H7 (cell line): ENCODE measurements around the gene ZNF92. TPM values are rescaled to one million over a fixed set of nuclear protein-coding genes. Genes with fewer than 3 reads are reported as not detected.
"Not testable (repeated sequence)": the region's sequence is repeated elsewhere in the genome, so short reads cannot be mapped to it uniquely, and the experiment has no call there.

Experiments used
- DNase-seq: peaks from one replicate; pipeline ENCODE4 v3.0.0; 2012
- H3K27me3 ChIP-seq: 2 replicates; pipeline ENCODE4 v1.6.0; 2011; ENCODE audit warnings: mild to moderate bottlenecking, low read length; ENCODE audit not compliant: control insufficient read depth, insufficient read depth
- H3K36me3 ChIP-seq: replicated peaks from 2 replicates; pipeline ENCODE4 v1.5.1; 2011; ENCODE audit warnings: low read length; ENCODE audit not compliant: control insufficient read depth, insufficient read depth
- H3K4me3 ChIP-seq: 2 replicates; pipeline ENCODE4 v1.5.1; 2011; ENCODE audit warnings: low read depth, mild to moderate bottlenecking, control low read depth, low read length, moderate library complexity; ENCODE audit not compliant: insufficient read depth
- total RNA-seq: library from RNA; depleted of rRNA; stranded (reverse); fragments of >200 nt; shearing (Covaris generic); gene quantifications from 2 replicates; pipeline ENCODE4 v1.2.3, GENCODE V29; 2014; rRNA removed

ZNF92 gene
- 17.7 and 34.1 TPM in 2 replicates for total RNA-seq

DNA sequence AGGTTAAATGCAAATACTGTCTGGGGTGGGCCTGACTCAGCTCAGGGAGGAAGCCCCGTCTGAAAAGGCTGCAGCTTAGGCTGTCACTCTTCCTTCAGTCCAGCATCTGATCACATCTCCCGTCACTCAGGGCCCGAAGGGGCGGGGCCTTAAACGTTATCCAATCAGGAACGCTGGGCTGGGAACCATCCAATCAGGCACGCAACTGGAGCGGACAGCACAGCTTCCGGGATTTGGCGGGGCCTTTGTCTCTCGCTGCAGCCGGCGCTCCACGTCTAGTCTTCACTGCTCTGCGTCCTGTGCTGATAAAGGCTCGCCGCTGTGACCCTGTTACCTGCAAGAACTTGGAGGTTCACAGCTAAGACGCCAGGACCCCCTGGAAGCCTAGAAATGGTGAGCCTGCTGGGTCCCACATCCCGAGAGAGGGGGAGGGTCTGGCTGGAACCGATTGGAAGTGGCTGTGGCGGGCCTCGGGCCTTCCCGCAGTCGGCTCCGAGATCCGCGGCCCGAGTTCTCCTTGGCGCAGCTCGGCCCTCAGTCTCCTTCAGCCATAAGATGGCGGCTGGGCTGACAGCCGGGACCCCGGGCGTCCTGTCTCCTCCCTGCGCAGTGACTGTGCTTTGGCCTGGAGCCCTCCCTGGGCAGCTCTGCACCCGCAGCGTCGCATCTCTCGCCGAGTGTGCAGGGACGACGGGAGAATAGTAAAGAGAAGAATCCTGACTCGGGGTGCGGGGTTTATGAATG lies at the start of gene ZNF92:
Gene ZNF92 (plus strand): TSS at position 248 of the 744 bp plus-strand sequence. CDS start 143 bp downstream, at position 391.
- Histone ChIP-seq H3K4me3 (peak within 1 kb of the TSS; percentile 91), H3K27me3 (no peaks in the 10 kb centered on the region), H3K36me3 (no peaks in the 10 kb centered on the region)
- peak; percentile 89 for DNase-seq

DNA sequence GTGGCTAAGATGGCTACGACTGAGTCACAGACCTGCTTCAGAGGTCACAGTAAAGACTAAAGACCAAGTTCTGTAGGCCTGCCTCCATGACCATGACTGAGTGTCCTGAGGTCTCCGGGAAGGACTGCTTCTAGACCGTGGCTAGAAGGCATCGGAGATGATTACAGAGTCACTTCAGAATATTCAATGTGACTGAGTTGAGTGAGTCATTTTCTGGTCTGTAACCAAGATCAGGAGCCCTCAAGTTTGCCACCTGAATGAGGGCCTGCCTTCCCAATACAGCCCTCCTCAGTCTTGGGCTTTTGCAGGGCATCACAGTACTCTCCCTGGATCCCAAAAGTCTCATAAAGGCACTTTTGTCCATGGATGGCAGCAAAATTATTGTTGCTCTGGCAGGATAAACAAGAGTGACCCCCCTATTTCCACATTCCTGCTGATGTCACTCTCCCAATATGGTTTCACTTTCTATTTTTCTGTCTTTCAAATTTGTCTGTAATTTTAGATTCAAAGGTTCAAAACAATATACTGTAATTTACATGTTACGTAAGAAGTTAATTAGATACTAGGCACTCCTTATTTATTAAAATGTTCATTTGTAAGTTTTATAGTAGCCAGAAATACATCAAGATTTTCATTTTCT lies 47.7 kb upstream of the ZNF92 start:
- no peak overlapping the region for H3K4me3 ChIP-seq
- no peak for DNase-seq

DNA sequence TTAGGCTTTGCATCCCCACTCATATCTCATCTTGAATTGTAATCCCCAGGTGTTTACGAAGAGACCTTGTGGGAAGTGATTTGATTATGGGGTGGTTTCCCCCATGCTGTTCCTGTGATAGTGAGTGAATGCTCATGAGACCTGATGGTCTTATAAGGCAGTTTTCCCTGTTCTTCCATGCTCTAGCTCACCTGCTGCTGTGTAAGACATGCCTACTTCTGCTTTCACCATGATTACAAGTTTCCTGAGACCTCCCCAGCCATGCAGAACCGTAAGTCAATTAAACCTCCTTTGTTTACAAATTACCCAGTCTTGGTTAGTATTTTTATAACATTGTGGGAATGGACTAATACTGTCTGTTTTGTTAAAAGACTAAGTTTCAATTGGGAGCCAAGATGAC lies 35.3 kb upstream of the ZNF92 start:
- H3K4me3 ChIP-seq = no peak overlapping the region
- H3K27me3 ChIP-seq = no peaks in the 10 kb centered on the region
- no peaks in the 10 kb centered on the region; the same call in 1 of the 2 replicates for H3K36me3 ChIP-seq
- DNase-seq = no peak

More for the DNA sequence above, 47.7 kb upstream of the ZNF92 start:
- Histone ChIP-seq H3K36me3 (no peaks in the 10 kb centered on the region), H3K27me3 (no peaks in the 10 kb centered on the region)

DNA sequence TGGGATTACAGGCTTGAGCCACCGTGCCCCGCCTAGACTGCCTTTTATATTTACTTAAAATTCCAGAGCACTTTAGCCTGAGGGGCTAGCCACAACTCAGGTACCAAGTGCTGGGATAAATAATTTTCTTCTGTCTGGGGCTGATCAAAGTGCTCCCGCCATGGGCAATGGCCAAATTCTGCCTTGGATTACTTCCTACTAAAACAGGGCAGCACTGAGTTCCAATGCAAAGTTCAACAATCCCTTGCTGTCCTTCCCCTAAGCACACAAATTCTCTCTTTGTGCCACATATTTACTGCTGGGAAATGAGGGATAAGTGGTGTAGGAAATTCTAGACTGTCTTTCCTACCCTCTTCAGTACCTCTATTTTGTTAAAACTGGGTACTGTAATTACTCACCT lies 34.4 kb upstream of the ZNF92 start:
- Histone ChIP-seq H3K4me3 (no peak overlapping the region), H3K27me3 (no peaks in the 10 kb centered on the region), H3K36me3 (no peaks in the 10 kb centered on the region; the same call in 1 of the 2 replicates)
- DNase-seq = no peak

DNA sequence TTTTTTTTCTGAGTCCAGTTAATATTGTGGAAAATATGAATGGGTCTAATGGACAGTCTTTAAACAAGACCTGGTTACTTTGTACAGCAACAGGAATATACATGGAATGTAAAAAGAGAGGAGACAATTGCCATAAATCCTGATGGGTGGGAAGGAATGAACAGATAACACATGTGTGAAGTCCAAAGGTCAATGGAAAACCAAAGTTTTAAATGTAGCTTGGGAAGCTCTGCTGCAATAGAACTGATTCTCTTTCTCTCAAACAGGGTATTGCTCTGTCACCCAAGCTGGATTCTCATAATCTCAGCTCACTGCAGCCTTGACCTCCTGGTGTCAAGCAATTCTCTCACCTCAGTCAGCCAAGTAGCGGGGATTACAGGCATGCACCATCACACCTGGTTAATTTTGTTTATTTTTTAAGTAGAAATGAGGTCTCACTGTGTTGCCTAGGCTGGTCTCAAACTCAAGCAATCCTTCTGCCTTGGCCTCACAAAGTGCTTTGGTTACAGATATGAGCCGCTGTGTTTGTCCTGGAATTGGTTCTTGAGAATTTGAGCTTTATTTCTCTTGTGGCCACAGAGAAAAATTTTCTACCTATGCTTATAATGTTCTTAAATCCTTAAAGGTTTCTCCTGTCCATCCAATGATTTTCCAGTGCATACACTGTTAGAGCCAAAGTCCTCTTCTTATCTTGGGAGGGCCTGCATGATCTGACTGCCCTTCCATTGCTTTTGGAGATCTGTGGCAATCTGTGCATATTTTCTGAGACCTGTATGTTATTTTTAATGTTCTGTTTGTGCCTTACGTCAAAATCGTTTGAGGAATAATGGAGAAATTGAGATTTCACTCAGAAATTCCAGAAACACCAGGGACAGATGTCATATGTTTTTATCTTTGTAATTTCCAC lies 30.7 kb upstream of the ZNF92 start:
- Histone ChIP-seq H3K4me3 (no peak overlapping the region), H3K36me3 (no peaks in the 10 kb centered on the region; the same call in 1 of the 2 replicates), H3K27me3 (no peaks in the 10 kb centered on the region)
- DNase-seq = no peak

DNA sequence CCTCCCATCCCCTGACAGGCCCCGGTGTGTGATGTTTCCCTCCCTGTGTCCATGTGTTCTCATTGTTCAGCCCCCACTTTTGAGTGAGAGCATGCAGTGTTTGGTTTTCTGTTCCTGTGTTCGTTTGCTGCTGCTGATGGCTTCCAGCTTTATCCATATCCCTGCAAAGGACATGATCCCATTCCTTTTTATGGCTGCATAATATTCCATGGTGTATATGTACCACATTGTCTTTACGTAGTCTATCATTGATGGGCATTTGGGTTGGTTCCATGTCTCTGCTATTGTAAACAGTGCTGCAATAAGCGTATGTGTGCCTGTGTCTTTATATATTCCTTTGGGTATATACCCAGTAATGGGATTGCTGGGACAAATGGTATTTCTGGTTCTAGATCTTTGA lies 29.1 kb upstream of the ZNF92 start:
- H3K4me3 ChIP-seq, DNase-seq, H3K27me3 ChIP-seq, H3K36me3 ChIP-seq: not testable (repeated sequence)

DNA sequence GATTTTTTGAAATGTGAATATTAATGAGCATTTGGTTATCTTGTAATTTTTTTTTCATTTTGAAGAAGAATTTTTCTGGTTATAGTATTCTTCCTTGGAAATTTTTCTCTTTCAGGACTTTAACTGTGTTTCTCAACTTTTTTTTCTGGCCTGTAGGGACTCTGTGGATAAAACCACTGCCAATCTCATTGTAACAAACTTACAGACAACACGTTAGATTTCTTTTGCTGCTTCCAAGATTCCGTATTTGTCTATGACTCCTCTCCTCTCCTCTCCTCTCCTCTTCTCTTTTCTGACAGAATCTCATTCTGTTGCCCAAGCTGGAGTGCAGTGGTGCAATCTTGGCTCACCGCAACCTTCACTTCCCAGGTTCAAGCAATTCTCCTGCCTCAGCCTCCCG lies 19.4 kb upstream of the ZNF92 start:
- H3K36me3 ChIP-seq = no peaks in the 10 kb centered on the region
- no peaks in the 10 kb centered on the region for H3K27me3 ChIP-seq
- DNase-seq = no peak
- H3K4me3 ChIP-seq = no peak overlapping the region

DNA sequence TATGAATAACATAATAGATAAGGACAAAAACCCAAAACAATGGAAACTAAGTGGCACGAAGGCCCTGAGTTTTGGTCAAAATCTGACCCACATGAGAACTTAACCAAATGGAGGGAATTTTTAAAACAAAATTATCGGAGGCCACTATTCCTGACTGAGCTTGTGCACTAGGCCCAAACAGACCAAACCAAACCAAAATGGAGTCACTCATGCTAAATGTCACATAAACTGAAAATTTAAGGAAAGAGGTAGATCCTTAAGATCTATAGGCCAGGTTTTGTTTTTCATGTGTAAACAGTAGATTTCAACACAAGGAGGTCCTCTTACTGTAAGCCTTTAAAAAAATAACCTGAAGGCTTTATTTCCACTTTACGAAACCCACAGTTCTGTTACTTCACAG lies 3.8 kb upstream of the ZNF92 start:
- no peak overlapping the region for H3K4me3 ChIP-seq
- H3K27me3 ChIP-seq = no peaks in the 10 kb centered on the region
- no peak for DNase-seq
- H3K36me3 ChIP-seq = no peaks in the 10 kb centered on the region

DNA sequence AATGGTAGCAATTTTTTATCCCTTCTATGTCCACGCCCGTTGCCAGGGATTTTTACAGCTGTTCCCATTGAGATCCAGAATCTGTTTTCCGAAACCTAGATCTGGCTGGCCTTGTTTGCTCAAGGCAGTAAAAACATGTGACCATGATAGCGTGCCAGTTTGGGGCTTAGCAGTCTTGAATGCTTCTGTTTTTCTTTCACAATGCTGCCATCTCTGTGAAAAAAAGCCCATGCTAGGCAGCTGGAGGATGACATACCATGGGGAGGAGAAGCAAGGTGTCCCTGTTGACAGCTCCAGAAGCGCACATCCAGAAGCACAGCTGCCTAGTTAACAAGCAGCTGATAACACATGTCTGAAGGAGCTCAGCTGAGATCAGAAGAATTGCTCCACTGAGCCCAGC lies 2.2 kb upstream of the ZNF92 start:
- DNase-seq = no peak
- Histone ChIP-seq H3K4me3 (no peak overlapping the region), H3K27me3 (no peaks in the 10 kb centered on the region), H3K36me3 (no peaks in the 10 kb centered on the region)

DNA sequence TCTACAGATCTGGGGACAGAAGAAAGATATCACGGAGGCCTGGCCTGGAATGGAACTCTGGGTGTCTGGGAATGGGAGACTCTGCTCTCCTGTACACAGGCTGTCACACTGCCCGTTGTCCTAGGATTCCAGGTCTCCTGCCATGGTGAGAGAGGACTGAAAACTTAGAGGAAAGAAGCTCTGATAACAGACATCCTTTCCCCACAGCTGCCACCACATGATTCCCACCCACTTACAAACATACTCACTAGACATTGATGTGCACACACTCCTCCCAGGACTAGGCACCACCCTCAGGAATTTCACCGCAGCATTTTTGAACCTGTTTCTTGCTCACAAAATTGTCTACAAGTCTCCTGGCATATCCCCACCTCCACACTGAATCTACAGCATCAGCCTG lies 5.7 kb downstream of the ZNF92 start:
- Histone ChIP-seq H3K27me3 (no peaks in the 10 kb centered on the region), H3K4me3 (no peak overlapping the region), H3K36me3 (no peaks in the 10 kb centered on the region)
- DNase-seq = no peak

DNA sequence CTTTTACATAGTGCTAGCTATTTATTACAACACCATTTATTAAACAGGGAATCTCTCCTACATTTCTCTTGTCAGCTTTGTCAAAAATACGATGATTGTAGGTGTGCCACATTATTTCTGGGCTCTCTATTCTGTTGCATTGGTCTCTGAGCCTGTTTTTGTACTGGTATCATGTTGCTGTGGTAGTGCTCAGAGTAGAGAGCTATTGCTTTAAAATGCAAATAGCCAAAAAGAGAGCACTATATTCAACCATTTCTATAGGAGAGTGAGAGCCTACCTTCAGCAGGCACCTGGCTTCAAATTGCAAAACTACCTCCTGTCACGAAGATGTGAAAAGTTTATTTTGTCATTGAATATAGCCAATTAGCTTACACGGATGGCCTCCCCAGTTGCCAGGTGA lies 8.1 kb downstream of the ZNF92 start:
- DNase-seq = no peak
- no peak overlapping the region for H3K4me3 ChIP-seq
- no peaks in the 10 kb centered on the region for H3K36me3 ChIP-seq
- no peaks in the 10 kb centered on the region for H3K27me3 ChIP-seq

DNA sequence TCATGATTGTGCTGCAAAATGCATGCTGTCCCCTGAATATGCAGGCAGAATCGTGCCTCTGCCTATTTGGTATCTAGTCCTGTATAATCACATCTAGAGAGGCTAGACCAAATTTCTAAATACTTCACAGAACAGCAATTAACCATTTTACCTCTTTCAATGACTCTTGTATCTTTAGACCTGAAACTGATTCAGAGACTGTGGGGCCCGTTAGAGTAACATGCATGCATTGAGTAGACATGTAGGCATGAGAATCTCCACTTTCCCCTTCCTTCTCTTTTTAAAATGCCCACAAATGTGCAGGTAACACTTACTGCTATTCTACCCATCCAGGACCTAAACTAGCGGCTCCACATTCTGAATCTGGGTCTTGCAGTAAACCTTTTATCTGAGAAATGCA lies 8.8 kb downstream of the ZNF92 start:
- H3K36me3 ChIP-seq = no peaks in the 10 kb centered on the region
- no peak overlapping the region for H3K4me3 ChIP-seq
- DNase-seq = no peak
- H3K27me3 ChIP-seq = no peaks in the 10 kb centered on the region

DNA sequence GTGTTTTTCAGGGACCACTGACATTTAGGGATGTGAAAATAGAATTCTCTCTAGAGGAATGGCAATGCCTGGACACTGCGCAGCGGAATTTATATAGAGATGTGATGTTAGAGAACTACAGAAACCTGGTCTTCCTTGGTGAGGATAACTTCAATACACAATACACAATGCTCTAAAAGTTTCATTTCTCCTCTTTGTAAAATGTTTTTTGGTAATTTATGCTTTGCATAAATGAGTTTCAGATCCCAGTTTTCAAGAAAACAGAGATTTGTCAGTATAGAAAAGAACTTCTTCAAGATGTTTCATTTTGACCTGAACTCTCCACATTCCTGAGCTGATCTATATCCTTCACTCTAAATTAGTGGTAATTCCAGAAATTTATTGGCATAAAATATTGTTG lies 14.2 kb downstream of the ZNF92 start:
- Histone ChIP-seq H3K4me3 (no peak overlapping the region), H3K36me3 (peaks cover 4% of the 10 kb centered on the region), H3K27me3 (no peaks in the 10 kb centered on the region)
- no peak for DNase-seq

DNA sequence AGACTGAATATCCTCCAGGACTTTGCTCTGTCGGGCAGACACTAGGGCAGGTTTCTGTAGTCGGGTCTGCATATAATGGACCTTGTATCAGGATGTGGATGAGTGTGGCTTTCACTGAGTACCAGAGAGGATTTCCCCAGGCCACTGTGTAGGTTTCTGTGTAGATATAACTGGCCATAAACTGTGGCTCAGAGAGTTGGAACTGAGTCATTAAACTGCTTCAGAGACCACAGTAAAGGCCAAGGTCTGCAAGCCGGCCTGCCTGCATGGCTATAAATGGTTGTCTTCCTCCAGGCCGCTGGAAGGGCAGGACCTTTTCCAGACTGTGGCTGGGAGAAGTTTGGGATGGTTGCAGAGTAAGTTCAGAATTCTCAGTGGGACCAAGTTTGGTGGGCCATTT lies 16.9 kb downstream of the ZNF92 start:
- H3K27me3 ChIP-seq = no peaks in the 10 kb centered on the region
- H3K4me3 ChIP-seq = no peak overlapping the region
- no peak for DNase-seq
- peaks cover 4% of the 10 kb centered on the region for H3K36me3 ChIP-seq
